IMR-90 (cell line): Measurements from ENCODE around the gene CYB5A. TPM values are rescaled to one million over a fixed set of nuclear protein-coding genes. Genes with fewer than 3 reads are reported as not detected.

Experiments used
- ATAC-seq: fragments of 200-7000 bp; cut with Tn5 transposase; 2 replicates; pipeline ENCODE4 v1.9.1; 2020; ENCODE audit warnings: low read depth, mild to moderate bottlenecking, moderate library complexity
- BruUV-seq: library from RNA; stranded (reverse); fragments of 400-500 nt; replicated peaks from 2 replicates; lab custom pipeline; 2021; lab: Mats Ljungman, UMichigan
- CTCF ChIA-PET: fragments of 300-600 bp; formaldehyde crosslinking; extraction: SDS; loops from one replicate; lab custom pipeline; 2021; ENCODE audit warnings: antibody characterized with exemption; lab: Yijun Ruan, JAX
- POLR2A ChIA-PET: fragments of 300-600 bp; sonication (Branson Sonifier 250); formaldehyde crosslinking; loops from one replicate; lab custom pipeline; 2022; ENCODE audit warnings: antibody characterized with exemption; ENCODE audit not compliant: unreplicated experiment; lab: Charles Lee
- DNase-seq: peaks from one replicate; pipeline ENCODE4 v3.0.0; 2013
- H2AFZ ChIP-seq: replicated peaks from 2 replicates; pipeline ENCODE3; 2013; ENCODE audit warnings: low read length, mild to moderate bottlenecking; ENCODE audit not compliant: poor library complexity
- H2AK5ac ChIP-seq: 2 replicates; pipeline ENCODE4 v1.6.1; 2013; ENCODE audit warnings: low read depth, low read length, inconsistent platforms
- H2AK9ac ChIP-seq: replicated peaks from 2 replicates; pipeline ENCODE3; 2013; ENCODE audit warnings: mild to moderate bottlenecking, low read depth, low read length, moderate library complexity; ENCODE audit not compliant: poor library complexity
- H2BK120ac ChIP-seq: 2 replicates; pipeline ENCODE4 v1.6.1; 2013; ENCODE audit warnings: low read depth, low read length, inconsistent platforms
- H2BK15ac ChIP-seq: 3 replicates; pipeline ENCODE4 v1.6.1; 2013; ENCODE audit warnings: low read depth, low read length, inconsistent platforms
- H2BK20ac ChIP-seq: 2 replicates; pipeline ENCODE4 v1.6.1; 2013; ENCODE audit warnings: low read depth, mild to moderate bottlenecking, inconsistent platforms, low read length, moderate library complexity
- H2BK5ac ChIP-seq: 2 replicates; pipeline ENCODE4 v1.6.1; 2013; ENCODE audit warnings: mild to moderate bottlenecking, low read depth, low read length, inconsistent platforms; ENCODE audit not compliant: poor library complexity, severe bottlenecking
- H3K14ac ChIP-seq: replicated peaks from 2 replicates; pipeline ENCODE4 v1.6.1; 2013; ENCODE audit warnings: low read depth, low read length, inconsistent platforms
- H3K18ac ChIP-seq: 2 replicates; pipeline ENCODE4 v1.6.1; 2013; ENCODE audit warnings: low read depth, low read length, control low read depth
- H3K23ac ChIP-seq: 2 replicates; pipeline ENCODE4 v1.6.1; 2013; ENCODE audit warnings: low read depth, low read length, inconsistent platforms
- H3K27ac ChIP-seq: 2 replicates; pipeline ENCODE4 v1.5.1; 2013; ENCODE audit warnings: mild to moderate bottlenecking, control low read depth, low read length; ENCODE audit not compliant: insufficient read depth
- H3K27me3 ChIP-seq: 2 replicates; pipeline ENCODE4 v1.6.1; 2013; ENCODE audit warnings: low read length; ENCODE audit not compliant: control insufficient read depth, insufficient read depth
- H3K36me3 ChIP-seq: 2 replicates; pipeline ENCODE4 v1.6.1; 2013; ENCODE audit warnings: low read length, mixed read lengths; ENCODE audit not compliant: control insufficient read depth, insufficient read depth
- H3K4ac ChIP-seq: 2 replicates; pipeline ENCODE4 v1.6.1; 2013; ENCODE audit warnings: low read depth, low read length, inconsistent platforms
- H3K4me1 ChIP-seq: 2 replicates; pipeline ENCODE4 v1.6.1; 2013; ENCODE audit warnings: low read length, mixed read lengths; ENCODE audit not compliant: control insufficient read depth, insufficient read depth
- H3K4me2 ChIP-seq: 2 replicates; pipeline ENCODE4 v1.6.1; 2013; ENCODE audit warnings: low read depth, mild to moderate bottlenecking, control low read depth, low read length, moderate library complexity
- H3K4me3 ChIP-seq: 2 replicates; pipeline ENCODE4 v1.5.1; 2013; ENCODE audit warnings: low read depth, mild to moderate bottlenecking, control low read depth, low read length, moderate library complexity; ENCODE audit not compliant: insufficient read depth
- H3K56ac ChIP-seq: 2 replicates; pipeline ENCODE4 v1.6.1; 2013; ENCODE audit warnings: low read length, inconsistent platforms; ENCODE audit not compliant: insufficient read depth; ENCODE audit errors: extremely low read depth
- H3K79me1 ChIP-seq, 2 experiments: 2 replicates each; pipeline ENCODE4 v1.6.1; 2013; ENCODE audit warnings: low read length in 2 of 2, inconsistent platforms in 1 of 2, low read depth in 1 of 2
- H3K9ac ChIP-seq: 2 replicates; pipeline ENCODE4 v1.6.1; 2013; ENCODE audit warnings: low read depth, low read length, control low read depth
- H3K9me1 ChIP-seq: 2 replicates; pipeline ENCODE4 v1.6.1; 2013; ENCODE audit warnings: low read length, inconsistent platforms; ENCODE audit not compliant: insufficient read depth
- H3K9me3 ChIP-seq: 2 replicates; pipeline ENCODE4 v1.6.1; 2013; ENCODE audit warnings: low read length; ENCODE audit not compliant: control insufficient read depth, insufficient read depth
- H4K20me1 ChIP-seq: 2 replicates; pipeline ENCODE4 v1.6.1; 2013; ENCODE audit warnings: low read length, inconsistent platforms; ENCODE audit not compliant: insufficient read depth
- H4K5ac ChIP-seq: 2 replicates; pipeline ENCODE4 v1.6.1; 2013; ENCODE audit warnings: mild to moderate bottlenecking, low read depth, low read length, control low read depth
- H4K8ac ChIP-seq, 2 experiments: 2 replicates each; pipeline ENCODE4 v1.6.1; 2013; ENCODE audit warnings: low read depth in 2 of 2, low read length in 2 of 2, control low read depth in 1 of 2, inconsistent platforms in 1 of 2
- H4K91ac ChIP-seq: 2 replicates; pipeline ENCODE4 v1.6.1; 2013; ENCODE audit warnings: low read depth, low read length, inconsistent platforms; ENCODE audit not compliant: insufficient read depth
- BHLHE40 ChIP-seq: fragments of 150-350 bp; IDR thresholded peaks from 2 replicates; pipeline ENCODE4 v1.6.1; 2016; ENCODE audit warnings: mild to moderate bottlenecking, low read depth, low read length
- CEBPB ChIP-seq: IDR thresholded peaks from 2 replicates; pipeline ENCODE4 v1.6.1; 2012; ENCODE audit warnings: low read depth, low read length, improper control_type of control experiment
- CHD1 ChIP-seq: IDR thresholded peaks from 2 replicates; pipeline ENCODE4 v1.6.1; 2012; ENCODE audit warnings: low read depth, low read length, improper control_type of control experiment
- FOS ChIP-seq: fragments of 150-350 bp; IDR thresholded peaks from 2 replicates; pipeline ENCODE4 v1.6.1; 2016; ENCODE audit warnings: low read depth, low read length
- MAFK ChIP-seq: IDR thresholded peaks from 2 replicates; pipeline ENCODE4 v1.6.1; 2012; ENCODE audit warnings: low read depth, low read length, improper control_type of control experiment
- MAZ ChIP-seq: IDR thresholded peaks from 2 replicates; pipeline ENCODE4 v1.6.1; 2012; ENCODE audit warnings: low read depth, mild to moderate bottlenecking, low read length, improper control_type of control experiment, moderate library complexity, borderline replicate concordance
- MXI1 ChIP-seq: IDR thresholded peaks from 2 replicates; pipeline ENCODE4 v1.6.1; 2012; ENCODE audit warnings: low read depth, mild to moderate bottlenecking, low read length, moderate library complexity, borderline replicate concordance
- NFE2L2 ChIP-seq: fragments of 150-350 bp; IDR thresholded peaks from 2 replicates; pipeline ENCODE4 v1.6.1; 2016; ENCODE audit warnings: low read depth, mild to moderate bottlenecking, low read length
- POLR2A ChIP-seq: IDR thresholded peaks from 2 replicates; pipeline ENCODE4 v1.6.1; 2012; ENCODE audit warnings: mild to moderate bottlenecking, low read depth, low read length
- RAD21 ChIP-seq: IDR thresholded peaks from 2 replicates; pipeline ENCODE4 v1.6.1; 2012; ENCODE audit warnings: low read length, improper control_type of control experiment
- RCOR1 ChIP-seq: IDR thresholded peaks from 2 replicates; pipeline ENCODE4 v1.6.1; 2012; ENCODE audit warnings: mild to moderate bottlenecking, low read length, improper control_type of control experiment; ENCODE audit not compliant: insufficient replicate concordance
- RFX5 ChIP-seq: IDR thresholded peaks from 2 replicates; pipeline ENCODE4 v1.8.0; 2012; ENCODE audit warnings: low read depth, mild to moderate bottlenecking, low read length, moderate library complexity
- SMC3 ChIP-seq: fragments of 150-350 bp; IDR thresholded peaks from 2 replicates; pipeline ENCODE4 v1.6.1; 2016; ENCODE audit warnings: low read depth, mild to moderate bottlenecking, antibody characterized with exemption, low read length, moderate library complexity
- WGBS, 2 experiments: methylation state at CpG; one replicate each; pipeline versions ENCODE4 v1.1.5 to v1.1.7; 2013; ENCODE audit warnings: missing lambda C conversion rate in 2 of 2; ENCODE audit not compliant: insufficient read length in 1 of 2; ENCODE audit errors: extremely low coverage in 2 of 2; 5-methylcytosine and 5-hydroxymethylcytosine counted together
- dilution Hi-C: fragments of 300-500 bp; cut with HindIII; formaldehyde crosslinking; loops from one replicate; pipeline ENCODE4 v1.14.3; 2018; ENCODE audit warnings: low sequenced_read_pairs; ENCODE audit not compliant: unreplicated experiment
- in situ Hi-C: fragments of 300-500 bp; cut with MboI; formaldehyde crosslinking; loops from 3 replicates; pipeline ENCODE4 v1.14.3; 2019; ENCODE audit warnings: low sequenced_read_pairs, inconsistent platforms, mixed read lengths
- intact Hi-C: fragments of 100-400 bp; cut with micrococcal nuclease; formaldehyde crosslinking; loops from 2 replicates; pipeline ENCODE4 v1.10.0; 2022
- polyA plus RNA-seq, 3 experiments: library from polyadenylated mRNA; depleted of rRNA; stranded (reverse); fragments of >200 nt; gene quantifications; 2 replicates each; pipeline ENCODE4 v1.2.3, GENCODE V29; 2012; ENCODE audit warnings: low replicate concordance in 1 of 3
- total RNA-seq: library from RNA; depleted of rRNA; stranded (reverse); fragments of >200 nt; gene quantifications from 2 replicates; pipeline ENCODE4 v1.2.3, GENCODE V29; 2012
- TF ChIP-seq, protein P1 (sequence below): fragments of 150-350 bp; IDR thresholded peaks from 2 replicates; pipeline ENCODE4 v1.6.1; 2016; ENCODE audit warnings: low read depth, mild to moderate bottlenecking, low read length, moderate library complexity, borderline replicate concordance
- TF ChIP-seq, protein P2 (sequence below): conservative IDR thresholded peaks from 2 replicates; pipeline ENCODE4 v1.5.1; 2012; ENCODE audit warnings: mild to moderate bottlenecking, low read depth, low read length, improper control_type of control experiment
- TF ChIP-seq, protein P3 (sequence below): fragments of 150-350 bp; IDR thresholded peaks from 2 replicates; pipeline ENCODE4 v1.6.1; 2017; ENCODE audit warnings: mild to moderate bottlenecking, antibody characterized with exemption, low read length, low read depth

CYB5A gene
- total and polyA plus RNA-seq, 2 of the 4 experiments (the other 2 are of a cell fraction), result 13.4 to 47.9 TPM

DNA sequence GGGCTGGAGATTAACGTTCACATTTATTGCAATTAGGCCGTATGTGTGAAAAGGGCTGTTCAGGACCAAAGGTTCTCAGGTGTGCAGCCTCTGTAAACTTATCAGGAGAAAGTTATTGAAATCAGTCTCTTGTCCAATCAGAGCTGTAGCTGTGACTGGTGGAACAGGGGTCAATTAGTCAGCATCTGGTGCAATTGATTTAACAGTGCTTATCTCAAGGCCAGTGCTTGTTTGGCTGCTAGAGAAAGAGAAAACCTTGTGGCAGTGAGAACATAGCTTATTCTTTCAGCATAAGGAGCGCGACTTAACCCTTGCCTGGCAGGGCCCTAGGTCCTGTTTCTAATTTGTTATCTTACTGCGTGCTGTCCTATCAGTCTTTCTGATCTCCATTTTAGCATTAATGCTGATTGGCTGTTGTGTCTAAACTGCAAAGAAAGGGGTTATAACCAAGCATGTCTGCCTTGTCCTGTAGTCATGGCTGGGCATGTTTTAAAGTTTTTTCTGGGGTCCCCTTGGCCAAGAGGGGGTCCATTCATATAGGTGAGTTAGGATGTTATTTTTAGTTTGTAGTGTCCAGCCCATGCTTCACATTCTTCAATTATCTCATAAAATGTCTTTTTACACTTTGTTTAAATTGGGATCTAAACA lies 66.4 kb downstream of the CYB5A start:
- peak; percentile 22 for DNase-seq
- CTCF ChIA-PET, result no interaction called here
- H4K20me1 ChIP-seq, result no peaks in the 10 kb centered on the region
- no peak overlapping the region for H3K18ac ChIP-seq
- peaks cover 8% of the 10 kb centered on the region for H3K27me3 ChIP-seq
- WGBS, 2 experiments, result 60% methylated on average over 1 of the region's 5 CpGs; no CpG with 5 or more reads in 1 of the 2 experiments
- H3K4me1 ChIP-seq, result no peaks in the 10 kb centered on the region; the same call in 1 of the 2 replicates
- H2BK20ac ChIP-seq, result no peak overlapping the region
- H3K9me1 ChIP-seq, result no peaks in the 10 kb centered on the region
- POLR2A ChIA-PET, result no interaction called here
- no peak for TF ChIP-seq RCOR1
- TF ChIP-seq CEBPB, result no peak
- no peak for TF ChIP-seq CHD1
- no peak for TF ChIP-seq MXI1
- TF ChIP-seq SMC3, result no peak
- no peak for TF ChIP-seq MAFK
- TF ChIP-seq RFX5, result no peak
- TF ChIP-seq BHLHE40, result no peak
- TF ChIP-seq RAD21, result no peak
- TF ChIP-seq POLR2A, result no peak
- no peak for TF ChIP-seq NFE2L2
- TF ChIP-seq, protein P1, sequence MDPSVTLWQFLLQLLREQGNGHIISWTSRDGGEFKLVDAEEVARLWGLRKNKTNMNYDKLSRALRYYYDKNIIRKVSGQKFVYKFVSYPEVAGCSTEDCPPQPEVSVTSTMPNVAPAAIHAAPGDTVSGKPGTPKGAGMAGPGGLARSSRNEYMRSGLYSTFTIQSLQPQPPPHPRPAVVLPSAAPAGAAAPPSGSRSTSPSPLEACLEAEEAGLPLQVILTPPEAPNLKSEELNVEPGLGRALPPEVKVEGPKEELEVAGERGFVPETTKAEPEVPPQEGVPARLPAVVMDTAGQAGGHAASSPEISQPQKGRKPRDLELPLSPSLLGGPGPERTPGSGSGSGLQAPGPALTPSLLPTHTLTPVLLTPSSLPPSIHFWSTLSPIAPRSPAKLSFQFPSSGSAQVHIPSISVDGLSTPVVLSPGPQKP, result no peak
- TF ChIP-seq, protein P2, sequence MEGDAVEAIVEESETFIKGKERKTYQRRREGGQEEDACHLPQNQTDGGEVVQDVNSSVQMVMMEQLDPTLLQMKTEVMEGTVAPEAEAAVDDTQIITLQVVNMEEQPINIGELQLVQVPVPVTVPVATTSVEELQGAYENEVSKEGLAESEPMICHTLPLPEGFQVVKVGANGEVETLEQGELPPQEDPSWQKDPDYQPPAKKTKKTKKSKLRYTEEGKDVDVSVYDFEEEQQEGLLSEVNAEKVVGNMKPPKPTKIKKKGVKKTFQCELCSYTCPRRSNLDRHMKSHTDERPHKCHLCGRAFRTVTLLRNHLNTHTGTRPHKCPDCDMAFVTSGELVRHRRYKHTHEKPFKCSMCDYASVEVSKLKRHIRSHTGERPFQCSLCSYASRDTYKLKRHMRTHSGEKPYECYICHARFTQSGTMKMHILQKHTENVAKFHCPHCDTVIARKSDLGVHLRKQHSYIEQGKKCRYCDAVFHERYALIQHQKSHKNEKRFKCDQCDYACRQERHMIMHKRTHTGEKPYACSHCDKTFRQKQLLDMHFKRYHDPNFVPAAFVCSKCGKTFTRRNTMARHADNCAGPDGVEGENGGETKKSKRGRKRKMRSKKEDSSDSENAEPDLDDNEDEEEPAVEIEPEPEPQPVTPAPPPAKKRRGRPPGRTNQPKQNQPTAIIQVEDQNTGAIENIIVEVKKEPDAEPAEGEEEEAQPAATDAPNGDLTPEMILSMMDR, result no peak
- TF ChIP-seq FOS, result no peak
- TF ChIP-seq MAZ, result no peak
- TF ChIP-seq, protein P3, sequence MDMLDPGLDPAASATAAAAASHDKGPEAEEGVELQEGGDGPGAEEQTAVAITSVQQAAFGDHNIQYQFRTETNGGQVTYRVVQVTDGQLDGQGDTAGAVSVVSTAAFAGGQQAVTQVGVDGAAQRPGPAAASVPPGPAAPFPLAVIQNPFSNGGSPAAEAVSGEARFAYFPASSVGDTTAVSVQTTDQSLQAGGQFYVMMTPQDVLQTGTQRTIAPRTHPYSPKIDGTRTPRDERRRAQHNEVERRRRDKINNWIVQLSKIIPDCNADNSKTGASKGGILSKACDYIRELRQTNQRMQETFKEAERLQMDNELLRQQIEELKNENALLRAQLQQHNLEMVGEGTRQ, result no peak
- dilution Hi-C loops (no loop called here), intact Hi-C loops (no loop called here), in situ Hi-C loops (no loop called here)
- no peak overlapping the region for H3K4me3 ChIP-seq
- peak overlapping the region; percentile 53; the same call in 1 of the 2 replicates for H3K4me2 ChIP-seq
- no peak overlapping the region for H2BK15ac ChIP-seq
- no peak overlapping the region for H3K23ac ChIP-seq
- H4K91ac ChIP-seq, result no peak overlapping the region
- no peak overlapping the region for H2BK5ac ChIP-seq
- H3K14ac ChIP-seq, result no peak overlapping the region
- no peak overlapping the region for H2AK9ac ChIP-seq
- H2BK120ac ChIP-seq, result no peak overlapping the region
- H3K27ac ChIP-seq, result no peak overlapping the region
- no peak overlapping the region for H3K56ac ChIP-seq
- H4K8ac ChIP-seq, result no peak overlapping the region
- no peaks in the 10 kb centered on the region for H3K36me3 ChIP-seq
- H2AK5ac ChIP-seq, result no peak overlapping the region
- H3K9ac ChIP-seq, result no peak overlapping the region
- no peak overlapping the region for H4K5ac ChIP-seq
- no peak overlapping the region for H2AFZ ChIP-seq
- peak; percentile 76 for ATAC-seq
- BruUV-seq, result no TSS peak
- no peaks in the 10 kb centered on the region for H3K79me1 ChIP-seq
- H3K9me3 ChIP-seq, result no peaks in the 10 kb centered on the region
- H3K4ac ChIP-seq, result no peak overlapping the region
